Sigmoid colon (tissue), 4 donors: Measurements from ENCODE around the gene TRAIP.

Experiments used
- POLR2A ChIP-seq, 2 donors: fragments of 450-650 bp; IDR thresholded peaks; one replicate each; pipeline ENCODE4 v1.6.1; 2016; ENCODE audit warnings: antibody characterized with exemption in 2 of 2, mild to moderate bottlenecking in 2 of 2, moderate library complexity in 2 of 2
- POLR2AphosphoS5 ChIP-seq, 4 donors: sonication (generic); formaldehyde crosslinking; IDR thresholded peaks; one replicate each; pipeline ENCODE4 v1.6.1; 2017; ENCODE audit warnings: antibody characterized with exemption in 4 of 4
- TF ChIP-seq, protein P1 (sequence below), 4 experiments: fragments of 450-650 bp in 3 of 4; fragments of 200-600 bp in 1 of 4; IDR thresholded peaks; one replicate each; pipeline ENCODE4 v1.5.1; 2016 to 2019; ENCODE audit warnings: antibody characterized with exemption in 4 of 4, mild to moderate bottlenecking in 3 of 4, moderate library complexity in 2 of 4

GRCh38 chr3:49786357-49787181 is 69.8 kb downstream of the TRAIP start, which contains the start of gene IP6K1:
- TF ChIP-seq, protein P1, sequence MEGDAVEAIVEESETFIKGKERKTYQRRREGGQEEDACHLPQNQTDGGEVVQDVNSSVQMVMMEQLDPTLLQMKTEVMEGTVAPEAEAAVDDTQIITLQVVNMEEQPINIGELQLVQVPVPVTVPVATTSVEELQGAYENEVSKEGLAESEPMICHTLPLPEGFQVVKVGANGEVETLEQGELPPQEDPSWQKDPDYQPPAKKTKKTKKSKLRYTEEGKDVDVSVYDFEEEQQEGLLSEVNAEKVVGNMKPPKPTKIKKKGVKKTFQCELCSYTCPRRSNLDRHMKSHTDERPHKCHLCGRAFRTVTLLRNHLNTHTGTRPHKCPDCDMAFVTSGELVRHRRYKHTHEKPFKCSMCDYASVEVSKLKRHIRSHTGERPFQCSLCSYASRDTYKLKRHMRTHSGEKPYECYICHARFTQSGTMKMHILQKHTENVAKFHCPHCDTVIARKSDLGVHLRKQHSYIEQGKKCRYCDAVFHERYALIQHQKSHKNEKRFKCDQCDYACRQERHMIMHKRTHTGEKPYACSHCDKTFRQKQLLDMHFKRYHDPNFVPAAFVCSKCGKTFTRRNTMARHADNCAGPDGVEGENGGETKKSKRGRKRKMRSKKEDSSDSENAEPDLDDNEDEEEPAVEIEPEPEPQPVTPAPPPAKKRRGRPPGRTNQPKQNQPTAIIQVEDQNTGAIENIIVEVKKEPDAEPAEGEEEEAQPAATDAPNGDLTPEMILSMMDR (IDR thresholded peaks at IDR 0.05): no peak
- TF ChIP-seq POLR2AphosphoS5 (IDR thresholded peaks at IDR 0.05) (peak; percentile 87 to 94 (median 92)), POLR2A (IDR thresholded peaks at IDR 0.05) (peak; percentile 79 to 84)
